GM15510 (cell line): ENCODE results near the gene PRF1.

Experiments used
- POLR2A ChIP-seq: IDR thresholded peaks from 3 replicates; pipeline ENCODE4 v1.6.1; 2011; ENCODE audit warnings: borderline replicate concordance; ENCODE audit not compliant: insufficient read length; ENCODE audit errors: extremely low read depth

PRF1 gene

DNA sequence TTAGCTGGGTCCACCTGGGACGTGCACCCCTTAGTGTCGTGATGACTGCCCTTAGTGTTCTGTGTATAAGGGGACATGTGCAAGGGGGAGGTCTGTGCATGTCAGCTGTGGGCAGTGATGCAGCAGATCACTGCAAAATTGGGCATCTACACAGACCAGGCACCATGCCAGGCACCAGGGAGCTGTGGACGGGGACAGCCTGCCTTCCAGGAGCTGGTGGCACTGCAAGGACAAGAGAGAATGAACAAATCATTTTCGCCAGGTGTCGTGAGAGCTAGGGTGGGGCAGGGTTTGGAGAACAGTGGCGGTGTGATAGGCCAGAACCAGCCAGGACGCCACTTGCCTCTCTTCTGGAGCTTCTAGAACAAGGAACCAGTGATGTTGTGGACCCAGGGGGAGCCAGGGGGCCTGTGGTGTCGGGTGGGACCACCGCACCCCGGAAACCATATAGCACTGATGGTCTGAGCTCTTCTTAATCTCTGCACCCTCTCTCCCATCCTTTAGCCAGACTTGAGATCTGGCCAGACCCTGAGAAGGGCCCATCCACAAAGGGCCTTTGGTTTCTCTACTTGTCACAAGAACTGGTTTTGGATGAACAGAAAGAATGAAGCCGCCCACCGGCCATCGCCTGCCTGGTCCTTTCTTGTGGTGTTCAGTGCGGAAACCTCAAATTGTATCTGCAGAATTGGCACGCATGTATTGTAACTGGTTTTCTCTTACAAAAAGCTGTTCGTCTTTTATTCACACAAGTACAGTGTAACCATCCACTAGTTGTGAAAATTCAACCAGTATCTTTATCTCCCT lies 30.7 kb downstream of the PRF1 start:
- TF ChIP-seq POLR2A, result no peak

DNA sequence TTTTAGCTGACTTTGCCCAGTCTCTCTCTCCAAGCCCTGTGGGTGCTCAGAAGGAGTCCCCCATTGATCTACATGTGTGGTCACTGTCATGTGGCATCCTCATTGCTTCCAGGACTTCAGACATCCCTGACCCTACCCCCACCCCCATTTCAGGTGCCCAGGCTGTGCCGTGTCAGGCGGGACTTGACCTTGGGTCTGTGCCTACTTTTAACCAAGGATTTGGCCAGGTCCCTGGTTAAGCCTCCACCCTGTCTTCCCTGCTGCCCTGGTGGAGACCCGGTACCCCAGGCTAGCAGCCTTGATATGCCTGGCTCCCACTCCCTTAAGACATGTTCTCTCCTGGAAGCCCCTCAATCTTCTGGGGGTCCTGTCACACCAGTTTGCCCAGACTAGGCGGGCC lies 31.3 kb downstream of the PRF1 start:
- no peak for TF ChIP-seq POLR2A

DNA sequence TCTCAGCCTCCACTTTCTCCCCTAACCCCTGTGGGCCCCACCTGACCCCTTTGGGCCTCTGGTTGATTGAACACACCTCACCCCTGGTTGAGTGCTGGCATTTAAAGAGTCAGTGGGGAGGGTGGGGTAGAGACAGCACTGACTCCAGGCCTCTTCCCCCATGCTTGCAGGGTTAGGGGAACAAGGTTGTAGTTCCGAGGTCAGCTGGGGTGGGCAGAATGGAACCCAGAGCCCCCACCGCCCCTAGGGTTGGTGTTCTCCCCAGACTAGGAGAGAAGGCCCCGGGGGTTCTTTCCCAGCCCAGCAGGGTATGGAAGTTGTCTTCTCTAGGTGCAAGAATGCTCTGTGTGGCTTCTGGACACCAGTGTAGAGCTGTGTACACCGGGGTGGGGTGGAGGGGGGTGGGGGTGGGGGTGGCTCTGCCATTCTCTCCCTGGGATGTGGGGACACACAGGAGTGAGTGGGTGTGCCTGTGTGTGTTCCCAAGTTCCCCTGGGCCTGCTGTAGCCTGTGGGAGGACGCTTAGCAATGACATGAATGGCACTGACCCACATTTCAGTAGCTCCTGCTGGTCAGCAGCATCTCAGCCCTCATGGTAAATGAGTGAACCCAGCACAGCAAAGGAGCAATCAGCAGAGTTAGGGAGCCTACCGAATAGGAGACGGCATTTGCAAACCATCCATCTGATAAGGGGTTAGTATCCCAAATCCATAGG lies 33.6 kb downstream of the PRF1 start:
- TF ChIP-seq POLR2A, result no peak

DNA sequence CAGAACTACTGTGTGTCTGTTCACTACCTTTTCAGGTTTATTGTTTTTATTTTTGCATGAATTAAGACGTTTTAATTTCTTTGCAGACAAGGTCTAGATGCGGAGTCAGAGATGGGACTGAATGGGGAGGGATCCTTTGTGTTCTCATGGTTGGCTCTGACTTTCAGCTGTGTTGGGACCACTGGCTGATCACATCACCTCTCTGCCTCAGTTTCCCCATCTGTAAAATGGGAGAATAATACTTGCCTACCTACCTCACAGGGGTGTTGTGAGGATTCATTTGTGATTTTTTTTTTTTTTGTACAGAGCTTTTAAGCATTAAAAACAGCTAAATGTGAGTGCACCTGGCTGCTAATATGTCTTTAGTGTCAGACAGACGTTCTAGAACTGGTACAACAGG lies 34.4 kb downstream of the PRF1 start:
- TF ChIP-seq POLR2A, result no peak

DNA sequence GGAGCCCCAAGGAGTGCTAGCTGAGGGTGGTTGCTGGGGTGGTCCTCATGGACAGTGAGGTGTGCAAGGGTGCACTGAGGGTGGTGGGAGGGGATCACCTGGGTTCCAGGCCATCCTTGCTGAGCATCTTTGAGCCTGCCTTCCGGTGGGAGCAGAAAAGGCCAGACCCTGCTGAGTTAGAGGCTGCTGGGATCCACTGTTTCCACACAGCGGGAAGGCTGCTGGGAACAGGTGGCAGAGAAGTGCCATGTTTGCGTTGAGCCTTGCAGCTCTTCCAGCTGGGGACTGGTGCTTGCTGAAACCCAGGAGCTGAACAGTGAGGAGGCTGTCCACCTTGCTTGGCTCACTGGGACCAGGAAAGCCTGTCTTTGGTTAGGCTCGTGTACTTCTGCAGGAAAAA lies 34.9 kb downstream of the PRF1 start:
- no peak for TF ChIP-seq POLR2A

DNA sequence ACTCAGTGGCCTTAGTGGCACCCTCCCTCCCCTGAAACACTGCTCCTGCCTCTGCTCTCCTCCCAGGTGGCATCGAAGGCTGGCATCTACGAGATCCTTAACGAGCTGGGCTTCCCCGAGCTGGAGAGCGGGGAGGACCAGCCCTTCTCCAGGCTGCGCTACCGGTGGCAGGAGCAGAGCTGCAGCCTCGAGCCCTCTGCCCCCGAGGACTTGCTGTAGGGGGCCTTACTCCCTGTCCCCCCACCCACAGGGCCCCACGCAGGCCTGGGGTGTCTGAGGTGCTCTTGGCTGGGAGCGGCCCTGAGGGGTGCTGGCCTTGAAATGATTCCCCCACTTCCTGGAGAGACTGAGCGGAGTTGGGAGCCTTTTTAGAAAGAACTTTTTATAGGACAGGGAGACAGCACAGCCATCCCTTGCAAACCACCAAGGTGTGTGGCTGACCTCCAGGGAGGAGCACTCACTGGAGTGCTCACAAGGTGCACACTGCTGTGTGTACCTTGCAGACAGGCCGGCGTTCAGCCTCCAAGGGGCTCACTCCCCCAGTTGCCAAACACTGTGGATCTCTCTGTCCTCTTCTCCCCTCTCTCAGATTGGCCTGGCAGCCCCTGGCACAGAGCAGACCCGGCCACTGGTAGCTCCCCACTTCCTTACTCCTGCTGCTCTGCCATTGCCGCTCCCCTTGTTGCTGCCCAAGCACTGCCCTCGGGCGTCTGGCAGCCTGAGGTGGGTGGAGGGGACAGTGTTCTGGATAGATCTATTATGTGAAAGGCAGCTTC lies 35.8 kb downstream of the PRF1 start:
- no peak for TF ChIP-seq POLR2A

DNA sequence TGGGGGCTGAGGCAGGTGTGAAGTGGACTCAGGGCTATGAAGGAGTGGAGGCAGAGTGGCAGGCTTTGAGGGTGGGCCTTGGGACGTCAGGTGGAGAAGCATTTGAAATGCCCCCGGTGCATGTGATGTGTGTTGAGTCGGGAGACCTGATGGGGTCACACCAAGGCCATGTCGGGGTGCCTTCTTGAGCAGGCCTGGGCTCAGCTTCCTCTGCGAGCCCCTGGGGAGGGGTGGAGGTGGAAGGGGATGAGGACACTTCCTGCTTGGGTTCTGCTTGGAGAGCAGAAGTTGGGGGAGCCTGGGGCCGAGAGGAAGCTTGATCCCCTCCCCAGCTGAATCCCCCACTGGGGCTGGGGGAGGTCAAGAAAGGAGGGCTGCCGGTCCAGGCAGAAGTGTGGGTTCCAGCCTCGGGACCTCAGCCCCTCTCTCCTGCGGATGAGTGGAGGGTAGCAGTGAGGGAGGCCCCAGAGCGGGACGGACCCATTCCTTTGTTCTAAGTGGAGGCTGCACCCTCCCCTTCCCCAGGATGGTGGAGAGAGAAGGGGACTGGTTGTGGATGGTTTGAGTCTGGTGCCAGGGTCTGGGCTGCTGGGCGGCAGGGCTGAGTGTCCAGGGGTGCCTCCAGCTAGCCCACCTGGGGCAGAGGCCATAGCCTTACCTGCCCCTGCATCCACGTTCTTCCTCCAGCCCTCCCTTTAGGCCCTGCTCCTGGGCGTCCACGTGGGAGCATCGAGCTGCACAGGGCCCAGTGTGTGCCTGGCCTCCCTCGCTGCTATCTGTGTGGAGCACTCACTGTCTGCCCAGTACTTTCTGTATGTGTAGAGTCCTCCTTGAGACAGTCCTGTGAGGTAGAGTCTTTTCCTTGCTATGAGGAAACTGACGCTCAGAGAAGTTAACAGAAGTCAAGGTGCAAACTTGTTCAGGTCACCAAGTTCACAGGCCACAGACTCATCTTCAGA lies 36.7 kb downstream of the PRF1 start:
- no peak for TF ChIP-seq POLR2A

DNA sequence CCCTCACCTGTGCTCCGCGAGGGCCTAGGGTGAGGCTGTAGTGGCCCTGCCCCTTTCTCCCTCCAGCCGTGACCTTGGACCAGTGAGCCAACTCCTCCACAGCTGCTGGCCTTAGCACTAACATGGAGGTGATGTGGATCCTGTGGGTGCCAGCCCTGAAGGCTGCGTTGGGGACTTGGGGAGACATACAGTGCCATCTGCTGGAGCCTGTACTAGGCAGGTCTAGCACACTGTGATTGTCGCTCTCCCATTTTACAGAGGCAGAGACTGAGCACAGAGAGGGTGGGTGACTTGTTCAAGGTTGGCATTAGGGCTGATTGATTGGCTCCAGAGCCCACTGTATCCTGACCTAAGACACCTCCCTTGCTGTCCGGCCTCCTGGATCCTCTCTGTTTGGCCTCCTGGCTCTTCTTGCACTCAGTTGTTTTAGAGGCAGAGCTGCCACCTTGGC lies 37.6 kb downstream of the PRF1 start:
- no peak for TF ChIP-seq POLR2A

DNA sequence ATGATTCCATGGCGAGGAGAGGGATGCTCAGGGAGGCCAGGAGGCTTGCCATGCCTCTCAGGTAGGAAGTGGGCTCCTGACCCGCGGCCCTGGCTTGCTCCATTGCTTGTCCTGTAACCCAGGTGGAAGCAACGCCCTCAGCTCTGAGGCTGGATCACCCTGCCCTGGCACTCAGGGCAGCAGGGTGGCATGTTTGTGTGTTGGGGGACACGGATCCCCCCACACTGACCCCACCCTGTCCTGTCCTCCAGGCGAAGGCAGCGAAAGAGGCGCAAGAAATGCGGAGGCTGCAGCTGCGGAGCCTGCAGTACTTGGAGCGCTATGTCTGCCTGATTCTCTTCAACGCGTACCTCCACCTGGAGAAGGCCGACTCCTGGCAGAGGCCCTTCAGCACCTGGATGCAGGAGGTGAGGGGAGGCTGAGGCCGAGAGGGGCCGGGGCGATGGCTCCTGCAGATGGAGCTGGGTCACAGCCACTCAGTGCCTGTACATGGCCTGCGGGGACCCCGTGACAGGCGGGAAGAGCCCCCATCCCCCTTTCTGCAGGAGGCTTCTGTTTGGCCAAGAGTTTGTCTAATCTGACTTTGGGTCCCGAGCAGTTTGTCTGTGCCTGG lies 38.3 kb downstream of the PRF1 start:
- TF ChIP-seq POLR2A, result no peak

DNA sequence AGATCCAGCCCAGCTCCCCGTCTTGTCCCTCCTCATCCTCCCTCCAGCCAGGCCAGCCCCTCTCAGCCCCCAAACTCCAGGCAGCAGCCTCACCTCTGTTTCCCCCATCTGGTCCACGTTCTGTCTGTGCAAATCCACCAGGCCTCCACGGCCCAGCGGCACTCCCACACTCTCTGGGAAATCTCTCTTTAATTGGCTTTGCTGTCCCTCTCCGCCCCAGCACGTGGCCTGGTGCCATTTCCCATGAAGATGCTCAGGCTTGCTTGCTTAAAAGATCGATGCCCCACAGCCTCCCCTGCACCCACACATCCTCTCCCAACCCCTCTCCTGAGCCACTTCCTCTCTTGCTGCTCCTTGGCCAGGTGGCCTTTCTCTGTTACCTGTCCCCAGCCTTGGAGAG lies 39.3 kb downstream of the PRF1 start:
- TF ChIP-seq POLR2A, result no peak

DNA sequence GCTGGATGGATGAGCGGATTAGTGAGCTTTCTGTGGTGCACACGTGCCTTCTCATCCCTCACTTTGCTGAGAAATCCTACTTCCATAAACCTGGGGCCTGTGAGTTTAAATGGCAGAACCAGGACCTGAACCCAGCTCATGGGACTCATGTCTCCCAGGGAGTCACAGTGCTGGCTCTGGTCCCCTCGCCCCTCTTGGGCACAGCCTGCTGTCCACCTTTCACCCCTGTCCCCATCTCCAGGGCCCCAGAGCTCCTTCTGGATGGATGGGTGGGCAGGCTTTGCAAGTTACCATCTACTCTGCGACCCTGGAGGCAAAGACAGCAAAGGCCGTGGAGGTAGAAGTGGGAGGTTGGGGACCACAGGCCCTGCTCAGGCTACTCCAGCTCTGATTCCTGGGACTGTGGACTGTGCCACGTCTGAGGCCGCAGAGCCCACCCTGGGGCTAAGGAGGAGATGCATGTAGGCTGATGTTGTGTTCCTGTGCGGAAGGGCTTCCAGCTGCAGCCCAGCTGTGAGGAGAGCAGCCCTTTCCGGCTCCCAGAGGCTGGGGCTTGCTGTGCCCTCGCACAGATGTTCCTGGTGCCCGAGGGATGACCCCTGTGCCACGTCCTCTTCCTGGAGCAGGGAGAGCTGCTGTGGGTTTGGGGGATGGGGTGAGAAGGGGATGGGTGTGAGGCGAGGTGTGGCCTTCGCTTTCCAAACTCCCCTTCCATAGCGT lies 40.3 kb downstream of the PRF1 start:
- TF ChIP-seq POLR2A, result no peak

DNA sequence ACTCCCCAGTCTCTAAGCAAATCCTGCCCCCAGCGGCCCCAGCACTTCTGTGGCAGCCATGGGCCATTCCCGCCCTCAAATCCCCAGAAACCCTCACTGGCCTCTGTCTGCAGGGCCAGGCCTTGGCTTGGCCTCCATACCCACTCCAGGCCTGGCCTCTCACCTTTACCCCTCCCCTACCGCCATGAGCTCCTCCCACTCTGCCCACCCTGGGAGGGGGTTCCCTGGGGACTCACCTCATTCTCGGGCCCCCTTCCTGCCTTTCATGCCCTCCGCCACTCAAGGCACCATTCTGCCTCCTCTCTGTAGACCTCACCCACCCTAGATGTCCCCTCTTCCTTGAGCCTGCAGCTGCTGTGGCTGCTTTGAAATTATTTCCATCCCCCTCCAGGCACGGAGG lies 41.0 kb downstream of the PRF1 start:
- no peak for TF ChIP-seq POLR2A

DNA sequence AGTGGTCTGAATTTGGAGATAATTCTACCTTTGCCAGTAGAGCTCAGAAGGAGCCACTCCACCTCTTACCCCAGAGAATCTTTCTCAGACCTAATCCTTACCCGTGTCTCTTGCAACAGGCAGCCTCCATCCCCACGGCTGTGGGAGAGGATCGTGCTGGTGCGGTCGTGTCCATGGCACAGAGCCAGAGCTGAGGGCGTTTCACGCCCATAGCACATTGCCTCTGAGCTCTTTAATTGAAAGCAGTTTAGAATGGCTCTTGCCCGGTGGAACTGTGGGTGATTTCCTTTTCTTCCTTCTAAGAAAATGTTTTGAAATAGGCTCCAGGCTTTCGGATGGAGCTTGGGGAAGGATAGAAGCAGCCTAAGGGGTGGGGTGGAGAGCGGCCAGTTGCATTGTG lies 41.5 kb downstream of the PRF1 start:
- TF ChIP-seq POLR2A, result no peak

DNA sequence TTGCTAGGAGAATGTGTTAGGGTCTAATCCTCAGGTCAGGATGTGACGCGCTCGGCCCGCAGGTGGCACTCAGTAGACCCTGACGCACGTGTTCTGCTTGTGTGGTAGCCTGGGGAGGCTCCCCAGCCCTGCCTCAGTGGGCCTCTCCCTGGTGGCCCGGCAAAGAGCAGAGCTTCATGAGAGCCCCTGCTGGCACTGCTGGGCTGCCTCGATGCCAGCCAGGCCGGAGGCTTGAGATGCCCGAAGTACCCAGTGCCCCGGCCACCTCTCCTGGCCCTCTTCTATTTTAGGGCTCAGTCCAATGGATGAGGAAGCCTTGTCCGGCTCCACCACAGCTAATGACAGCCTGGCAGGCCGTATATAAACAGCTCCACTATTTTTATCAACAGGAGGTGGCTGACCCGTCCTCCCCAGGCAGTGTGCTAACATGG lies 42.0 kb downstream of the PRF1 start:
- no peak for TF ChIP-seq POLR2A

DNA sequence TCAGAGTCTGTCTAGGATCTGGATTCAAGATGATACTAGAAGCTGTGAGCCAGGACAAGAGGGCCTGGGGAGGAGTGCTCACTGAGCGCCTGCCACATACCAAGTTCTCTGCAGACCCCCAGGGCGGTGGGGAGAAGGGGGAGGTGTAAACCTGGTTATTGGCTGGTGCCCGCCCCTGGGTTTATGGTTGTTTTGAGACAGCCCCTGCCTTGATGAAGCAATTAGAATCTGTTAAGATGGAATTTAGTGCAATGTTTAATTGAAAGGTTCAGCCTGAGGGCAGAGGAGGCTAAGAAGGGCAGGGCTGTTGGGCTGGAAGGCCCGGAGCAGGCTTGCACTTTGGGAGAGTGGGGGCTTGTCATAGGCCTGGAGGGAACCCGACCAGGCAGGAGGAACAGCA lies 42.7 kb downstream of the PRF1 start:
- no peak for TF ChIP-seq POLR2A
